Muscle of arm (tissue), 12 donors: Measurements from ENCODE around the gene GUCY1A1. TPM values are rescaled to one million over a fixed set of nuclear protein-coding genes. Genes with fewer than 3 reads are reported as not detected.

Experiments
- DNase-seq: peaks from one replicate; pipeline ENCODE4 v3.0.0-alpha.2; 2013
- polyA plus RNA-seq, 12 donors: library from polyadenylated mRNA; unstranded; fragments of 120-200 nt; gene quantifications; one replicate each; pipeline ENCODE4 v1.2.1, GENCODE V29; 2013; ENCODE audit not compliant: insufficient read length in 12 of 12

The GUCY1A1 gene
- polyA plus RNA-seq, 12 donors, result 12.9 to 28.7 (median 15.6) TPM; not detected in 1

DNA sequence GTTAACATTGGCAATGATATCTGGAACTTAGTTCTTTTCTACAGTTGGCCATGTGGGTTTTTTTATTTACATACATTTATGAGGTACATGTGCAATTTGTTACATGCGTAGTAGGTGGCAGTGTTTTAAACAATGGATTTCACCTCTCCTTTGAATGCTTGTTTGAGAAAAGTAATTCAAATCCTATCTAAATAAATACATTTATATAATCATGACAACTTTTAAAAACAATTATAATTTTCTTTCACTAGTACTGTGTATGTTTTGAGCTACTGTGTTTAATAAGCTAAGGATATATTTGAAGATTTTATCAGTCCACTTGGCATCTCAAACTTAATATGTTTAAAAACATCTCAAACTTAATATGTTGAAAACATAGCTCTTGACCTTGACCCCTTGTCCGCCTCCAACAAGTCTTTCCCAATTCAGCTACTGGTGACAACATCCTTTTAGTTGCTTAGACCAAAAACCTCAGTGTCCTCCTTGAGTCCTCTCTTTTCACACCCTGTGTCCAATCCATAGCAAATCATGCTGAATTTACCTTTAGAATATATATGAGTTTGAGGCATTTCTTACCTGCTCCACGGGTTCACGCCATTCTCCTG is 106.7 kb downstream of the GUCY1A1 start:
- no peak for DNase-seq

DNA sequence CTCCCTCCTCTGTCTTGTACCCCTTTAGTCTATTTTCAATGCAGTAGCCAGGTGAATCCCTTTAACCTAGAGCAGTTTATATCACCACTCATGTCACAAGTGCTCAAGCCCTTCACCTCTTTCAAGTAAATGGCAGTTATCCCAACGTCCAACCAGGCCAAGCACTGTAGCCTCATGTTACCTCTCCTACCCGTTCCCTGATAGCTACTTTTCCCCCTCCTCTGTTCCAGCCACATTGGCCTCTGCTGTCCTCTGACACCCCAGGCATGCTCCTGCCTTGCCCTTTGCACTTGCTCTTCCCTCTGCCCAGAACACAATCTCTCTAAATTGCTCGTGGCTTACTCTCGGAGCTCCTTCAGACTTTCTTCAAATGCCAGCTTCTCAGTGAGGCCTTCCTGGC is 107.4 kb downstream of the GUCY1A1 start:
- DNase-seq, result no peak

DNA sequence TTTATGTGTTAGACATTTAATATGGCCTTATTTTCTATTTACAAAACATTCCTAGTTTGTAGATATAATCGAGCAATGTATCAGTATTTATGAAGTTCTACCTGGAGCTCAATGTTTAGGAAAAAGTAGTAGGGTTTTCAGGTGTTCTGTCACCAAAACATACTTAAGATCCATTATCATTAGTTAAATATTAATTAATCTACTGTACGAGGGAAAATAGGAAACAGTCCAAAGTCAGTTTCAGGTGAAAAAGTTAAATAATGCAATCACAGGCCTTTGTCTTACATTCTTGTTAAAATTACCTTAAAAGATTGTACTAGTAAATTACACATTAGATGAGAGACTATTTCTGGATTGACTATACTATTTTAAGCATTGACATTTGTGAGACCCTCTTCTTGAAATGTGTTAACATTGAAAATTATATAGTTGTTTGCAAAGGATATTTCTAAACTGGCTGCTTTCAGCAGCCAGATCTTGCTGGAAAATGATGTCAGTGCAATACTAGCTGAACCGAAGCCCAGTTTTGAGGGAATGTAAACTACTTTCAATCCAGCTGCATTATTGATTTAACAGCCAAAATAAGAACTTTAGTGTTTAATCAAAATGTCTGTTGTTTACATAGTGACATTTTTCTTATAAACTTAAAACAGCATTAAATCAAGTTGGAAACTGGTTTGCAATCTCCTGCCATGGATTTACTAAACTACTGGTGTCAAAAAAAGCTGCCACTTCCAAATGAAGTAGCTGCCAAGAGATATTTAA is 111.5 kb downstream of the GUCY1A1 start:
- DNase-seq, result peak; percentile 83

DNA sequence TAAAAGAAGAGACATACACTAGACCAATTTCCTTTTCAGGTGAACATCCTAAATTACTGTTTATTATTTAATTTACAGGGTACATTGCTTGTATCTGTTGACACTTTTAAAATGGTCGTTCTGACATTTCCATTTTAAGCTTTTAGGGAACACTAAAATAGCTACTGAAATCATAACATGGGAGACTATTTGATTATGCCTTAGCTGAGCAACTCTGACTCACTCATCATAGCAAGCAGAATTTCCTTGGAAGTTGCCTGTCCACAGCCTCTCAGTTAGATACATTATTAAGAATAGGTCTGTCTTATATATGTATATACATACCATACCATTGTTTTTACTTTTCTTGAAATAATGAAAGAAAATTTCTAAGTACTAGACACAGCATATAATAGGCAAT is 114.1 kb downstream of the GUCY1A1 start:
- DNase-seq, result no peak

DNA sequence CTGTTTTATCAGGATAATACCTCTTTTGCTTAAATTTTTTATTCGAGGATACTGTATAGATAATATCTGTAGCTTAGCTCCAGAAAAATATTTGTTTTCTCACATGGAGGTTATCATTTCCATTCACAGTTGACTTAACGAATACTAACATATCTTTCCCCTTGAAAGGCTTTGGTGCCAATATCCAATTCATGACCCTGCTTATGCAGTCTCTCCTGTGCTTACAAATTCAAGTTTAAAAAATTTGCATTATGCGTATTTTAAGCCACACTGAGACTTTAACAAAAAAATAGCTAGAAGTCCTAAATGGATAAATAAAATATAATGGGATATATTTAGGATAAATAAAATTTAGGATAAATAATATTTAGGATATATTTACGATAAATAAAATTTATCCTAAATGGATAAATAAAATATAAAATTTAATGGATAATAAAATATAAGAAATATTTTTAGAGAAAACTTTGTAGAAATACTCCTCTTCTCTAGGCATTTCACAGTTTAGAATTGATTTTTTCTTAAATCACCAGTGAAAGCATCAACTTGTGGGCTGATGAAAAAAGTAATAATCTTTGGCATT is 114.7 kb downstream of the GUCY1A1 start:
- no peak for DNase-seq

Other genes with a start within 250 kb of the GUCY1A1 start
- 10 to 100 TPM in 11 of 12 donors, not detected in 1; 17.7 to 28.0 (median 22.2) TPM for gene GUCY1B1, start 92.2 kb downstream of the GUCY1A1 start, polyA plus RNA-seq
- under 1 TPM in 1 of 12 donors, not detected in 11; 0.17 TPM for gene ASIC5, start 199.4 kb downstream of the GUCY1A1 start, polyA plus RNA-seq
- 1 to 10 TPM in 2 of 12 donors, under 1 TPM in 6, not detected in 4; 0.17 to 1.5 (median 0.49) TPM for gene TDO2, start 236.8 kb downstream of the GUCY1A1 start, polyA plus RNA-seq